H1 (cell line): ENCODE results near the gene NCKAP1. TPM values are rescaled to one million over a fixed set of nuclear protein-coding genes. Genes with fewer than 3 reads are reported as not detected.
"Not testable (repeated sequence)": the region's sequence is repeated elsewhere in the genome, so short reads cannot be mapped to it uniquely, and the experiment has no call there.

Experiments
- CTCF ChIA-PET: fragments of 300-600 bp; sonication (Branson Sonifier 250); formaldehyde crosslinking; loops from one replicate; lab custom pipeline; 2021; ENCODE audit not compliant: partially characterized antibody; lab: Charles Lee
- POLR2A ChIA-PET: fragments of 300-600 bp; sonication (Branson Sonifier 250); formaldehyde crosslinking; loops from one replicate; lab custom pipeline; 2021; ENCODE audit warnings: inconsistent platforms; ENCODE audit not compliant: partially characterized antibody; lab: Charles Lee
- DNase-seq, 2 experiments: peaks; one replicate each; pipeline versions ENCODE4 v3.0.0 to v3.0.0-alpha.2; 2010 to 2022; ENCODE audit warnings: low spot score in 2 of 2, low read depth in 1 of 2, mixed read lengths in 1 of 2
- FAIRE-seq: peaks from 2 replicates; lab custom pipeline; 2011; peaks lifted over from hg19 to GRCh38; lab: Jason Lieb, UNC
- H2AFZ ChIP-seq: 2 replicates; pipeline ENCODE4 v1.8.1; 2012; ENCODE audit warnings: low read length, inconsistent platforms
- H2AK5ac ChIP-seq: 2 replicates; pipeline ENCODE4 v1.6.1; 2013; ENCODE audit warnings: low read depth, low read length
- H2BK120ac ChIP-seq: replicated peaks from 2 replicates; pipeline ENCODE3; 2013; ENCODE audit warnings: low read depth, low read length, inconsistent platforms
- H2BK12ac ChIP-seq: 2 replicates; pipeline ENCODE4 v1.6.1; 2013; ENCODE audit warnings: low read depth, low read length
- H2BK15ac ChIP-seq: 2 replicates; pipeline ENCODE4 v1.6.1; 2013; ENCODE audit warnings: low read length
- H2BK20ac ChIP-seq: 2 replicates; pipeline ENCODE4 v1.6.1; 2013; ENCODE audit warnings: low read length
- H2BK5ac ChIP-seq: 2 replicates; pipeline ENCODE4 v1.6.1; 2013; ENCODE audit warnings: low read depth, low read length
- H3K14ac ChIP-seq: 2 replicates; pipeline ENCODE4 v1.6.1; 2013; ENCODE audit warnings: inconsistent platforms; ENCODE audit not compliant: insufficient read length
- H3K18ac ChIP-seq: 2 replicates; pipeline ENCODE4 v1.6.1; 2013; ENCODE audit warnings: low read length; ENCODE audit errors: extremely low read depth
- H3K23ac ChIP-seq: 2 replicates; pipeline ENCODE4 v1.6.1; 2013; ENCODE audit warnings: inconsistent platforms; ENCODE audit not compliant: insufficient read length
- H3K23me2 ChIP-seq: 2 replicates; pipeline ENCODE4 v1.6.1; 2013; ENCODE audit warnings: low read depth, low read length
- H3K27ac ChIP-seq: 2 replicates; pipeline ENCODE4 v1.6.1; 2011; ENCODE audit warnings: low read depth, low read length, inconsistent platforms
- H3K27me3 ChIP-seq, 4 experiments: replicated peaks in 1 of 4; 1 replicate in 1 of 4; 2 replicates in 3 of 4; pipeline versions ENCODE4 v1.6.1 to v1.8.1; 2011 to 2013; ENCODE audit warnings: low read length in 3 of 4, mild to moderate bottlenecking in 3 of 4, inconsistent platforms in 2 of 4, mixed read lengths in 2 of 4, moderate library complexity in 1 of 4; ENCODE audit not compliant: control insufficient read depth in 3 of 4, insufficient read depth in 3 of 4; ENCODE audit errors: extremely low read depth in 1 of 4
- H3K36me3 ChIP-seq, 4 experiments: 2 replicates each; pipeline versions ENCODE4 v1.6.1 to v1.8.1; 2011 to 2013; ENCODE audit warnings: mild to moderate bottlenecking in 4 of 4, low read length in 3 of 4, moderate library complexity in 2 of 4, control low read depth in 1 of 4, inconsistent platforms in 1 of 4; ENCODE audit not compliant: insufficient read depth in 4 of 4, control insufficient read depth in 2 of 4
- H3K4ac ChIP-seq: replicated peaks from 2 replicates; pipeline ENCODE3; 2013; ENCODE audit warnings: low read length, low read depth, mixed read lengths, inconsistent platforms; ENCODE audit not compliant: insufficient read length
- H3K4me1 ChIP-seq, 4 experiments: replicated peaks in 1 of 4; 1 replicate in 1 of 4; 2 replicates in 3 of 4; pipeline versions ENCODE4 v1.6.1 to v1.8.1; 2011 to 2013; ENCODE audit warnings: low read length in 3 of 4, inconsistent platforms in 2 of 4, mixed read lengths in 1 of 4; ENCODE audit not compliant: insufficient read depth in 4 of 4, control insufficient read depth in 3 of 4
- H3K4me2 ChIP-seq, 2 experiments: 2 replicates each; pipeline versions ENCODE4 v1.6.1 to v1.8.1; 2011 to 2013; ENCODE audit warnings: low read depth in 2 of 2, low read length in 2 of 2, control low read depth in 1 of 2, inconsistent platforms in 1 of 2, mild to moderate bottlenecking in 1 of 2; ENCODE audit not compliant: insufficient read depth in 1 of 2
- H3K4me3 ChIP-seq, 4 experiments: fragments of 200-600, 300-600 bp in 1 of 4; sonication (generic), shearing (Covaris generic), sonication (Bioruptor Twin) in 1 of 4; 2 replicates each; pipeline versions ENCODE4 v1.5.1 to v1.8.1; 2011 to 2016; ENCODE audit warnings: low read length in 4 of 4, low read depth in 3 of 4, control low read depth in 2 of 4, inconsistent platforms in 2 of 4, mild to moderate bottlenecking in 2 of 4, mixed read lengths in 1 of 4, moderate library complexity in 1 of 4; ENCODE audit not compliant: insufficient read depth in 2 of 4; ENCODE audit errors: extremely low read depth in 1 of 4
- H3K56ac ChIP-seq: replicated peaks from 2 replicates; pipeline ENCODE3; 2013; ENCODE audit warnings: low read depth, mild to moderate bottlenecking, mixed read lengths, low read length, inconsistent platforms; ENCODE audit not compliant: insufficient read length
- H3K79me1 ChIP-seq: 2 replicates; pipeline ENCODE4 v1.6.1; 2013; ENCODE audit warnings: low read depth, low read length, control low read depth
- H3K79me2 ChIP-seq, 2 experiments: 2 replicates each; pipeline versions ENCODE4 v1.6.1 to v1.8.1; 2012 to 2013; ENCODE audit warnings: low read length in 2 of 2, mild to moderate bottlenecking in 2 of 2, inconsistent platforms in 1 of 2; ENCODE audit not compliant: insufficient read depth in 2 of 2, control insufficient read depth in 1 of 2
- H3K9ac ChIP-seq, 4 experiments: replicated peaks in 1 of 4; 1 replicate in 1 of 4; 2 replicates in 3 of 4; pipeline versions ENCODE4 v1.6.1 to v1.8.1; 2011 to 2013; ENCODE audit warnings: low read depth in 3 of 4, low read length in 3 of 4, control low read depth in 2 of 4, mild to moderate bottlenecking in 2 of 4, moderate library complexity in 2 of 4, inconsistent platforms in 1 of 4; ENCODE audit errors: extremely low read depth in 1 of 4
- H3K9me3 ChIP-seq, 2 experiments: 2 replicates each; pipeline versions ENCODE4 v1.6.1 to v1.8.1; 2012 to 2013; ENCODE audit warnings: mild to moderate bottlenecking in 2 of 2, moderate library complexity in 2 of 2, control low read depth in 1 of 2, inconsistent platforms in 1 of 2, low read depth in 1 of 2, low read length in 1 of 2, mixed read lengths in 1 of 2; ENCODE audit not compliant: insufficient read depth in 2 of 2
- H4K20me1 ChIP-seq, 2 experiments: replicated peaks in 1 of 2; 2 replicates each; pipeline versions ENCODE3 to v1.8.1; 2011 to 2013; ENCODE audit warnings: inconsistent platforms in 2 of 2, low read length in 2 of 2, mild to moderate bottlenecking in 1 of 2; ENCODE audit not compliant: insufficient read depth in 2 of 2, control insufficient read depth in 1 of 2
- H4K5ac ChIP-seq: 2 replicates; pipeline ENCODE4 v1.6.1; 2013; ENCODE audit warnings: low read length, low read depth, mixed read lengths, inconsistent platforms; ENCODE audit not compliant: insufficient read length
- H4K8ac ChIP-seq: 2 replicates; pipeline ENCODE4 v1.8.0; 2013; ENCODE audit warnings: mild to moderate bottlenecking, moderate library complexity, low read length, inconsistent platforms; ENCODE audit not compliant: insufficient read depth; ENCODE audit errors: extremely low read depth
- H4K91ac ChIP-seq: replicated peaks from 2 replicates; pipeline ENCODE3; 2013; ENCODE audit warnings: low read length, mixed read lengths, inconsistent platforms; ENCODE audit not compliant: insufficient read length
- ATF2 ChIP-seq: IDR thresholded peaks from 2 replicates; pipeline ENCODE4 v1.6.1; 2012; ENCODE audit warnings: low read length, inconsistent platforms
- SIRT6 ChIP-seq: IDR thresholded peaks from one replicate; pipeline ENCODE4 v1.7.1; 2012; ENCODE audit warnings: low read length, inconsistent platforms
- WGBS, 2 experiments: shearing (Covaris generic) in 1 of 2; methylation state at CpG; one replicate each; pipeline versions ENCODE4 v1.1.6 to v1.1.7; 2013 to 2015; ENCODE audit warnings: low lambda C conversion rate in 2 of 2, mixed read lengths in 2 of 2, inconsistent platforms in 1 of 2, low coverage in 1 of 2, missing lambda C conversion rate in 1 of 2; ENCODE audit not compliant: insufficient replicate concordance in 2 of 2, insufficient coverage in 1 of 2, insufficient read length in 1 of 2; ENCODE audit errors: extremely low coverage in 1 of 2, missing lambda C conversion rate in 1 of 2; 5-methylcytosine and 5-hydroxymethylcytosine counted together
- polyA plus RNA-seq, 7 experiments: library from polyadenylated mRNA; depleted of rRNA in 3 of 7; stranded (reverse) in 5 of 7; unstranded in 2 of 7; fragments of >200 nt in 5 of 7; fragments of 200-250 nt in 2 of 7; gene quantifications; 1 replicate in 5 of 7; 2 replicates in 1 of 7; 4 replicates in 1 of 7; pipeline versions ENCODE4 v1.2.1 to v1.2.3, GENCODE V29; 2011 to 2013; ENCODE audit warnings: missing spikeins in 2 of 7, mixed read lengths in 2 of 7
- total RNA-seq: library from RNA; stranded (reverse); fragmentation: NEBNext Ultra II Directional; extraction: Animal tissue kit (Norgen Biotek cat#: 25700); gene quantifications from 2 replicates; pipeline ENCODE4 v1.2.1, GENCODE V29; 2021

Gene NCKAP1
- total and polyA plus RNA-seq, 2 of the 8 experiments (the other 6 are each of a cell fraction or from before 2014, with no cell fraction given): 90.8 to 173 TPM

- no peak for TF ChIP-seq ATF2
- no peak for TF ChIP-seq SIRT6
These were observed 18.4 kb downstream of the NCKAP1 start (continued) for GRCh38 chr2:183019718-183020442.

- not testable (repeated sequence) for H3K27ac ChIP-seq, DNase-seq, H2AFZ ChIP-seq, H3K18ac ChIP-seq, H3K4me3 ChIP-seq, H4K8ac ChIP-seq, H2AK5ac ChIP-seq, H2BK15ac ChIP-seq, H3K27me3 ChIP-seq, H3K14ac ChIP-seq, H3K4ac ChIP-seq, H4K5ac ChIP-seq, H2BK5ac ChIP-seq, H4K91ac ChIP-seq, H3K23ac ChIP-seq, H2BK120ac ChIP-seq, H2BK12ac ChIP-seq, H3K56ac ChIP-seq, H3K4me2 ChIP-seq, H3K79me1 ChIP-seq, H3K23me2 ChIP-seq, H3K4me1 ChIP-seq, FAIRE-seq, H3K9ac ChIP-seq, H2BK20ac ChIP-seq, H3K9me3 ChIP-seq
- 93% methylated on average over 11 of the region's 11 CpGs; no CpG with 5 or more reads in 1 of the 2 experiments for WGBS, 2 experiments
- Histone ChIP-seq H4K20me1 (peaks cover 5 to 16% of the 10 kb centered on the region in 2 experiments), H3K36me3 (peaks cover 0 to 31% (median 17%) of the 10 kb centered on the region in 4 experiments; a peak in 4 of 8 replicates), H3K79me2 (peaks cover 5 to 97% of the 10 kb centered on the region in 2 experiments; a peak in 3 of 4 replicates)
- POLR2A ChIA-PET: interaction anchor here (0.6 to 1.1 kb wide), 3 partner anchors 8 to 105 kb away, joined by 3 read pairs; no protein-coding TSS in a partner anchor
- CTCF ChIA-PET: interaction anchor here (0.6 to 1.7 kb wide), 3 partner anchors 12 to 1354 kb away, joined by 3 to 6 read pairs (median 3); no protein-coding TSS in a partner anchor
These were observed 20.4 kb downstream of the NCKAP1 start for GRCh38 chr2:183017845-183018244.
